ENCODE results near the gene UBE2V1. TPM values are rescaled to one million over a fixed set of nuclear protein-coding genes. Genes with fewer than 3 reads are reported as not detected.
"Not testable (repeated sequence)": the region's sequence is repeated elsewhere in the genome, so short reads cannot be mapped to it uniquely, and the experiment has no call there.

The UBE2V1 gene
- total and polyA plus RNA-seq, 4 donors: 54.2 to 107 (median 83.0) TPM

GRCh38 chr20:50068041-50068651, 44.8 kb downstream of the UBE2V1 start:
- WGBS, 2 donors: 79 to 81% methylated on average over 11 of the region's 11 CpGs
- DNase-seq (no peak), ATAC-seq (ENCODE audit: low FRiP score) (no peak)
- no peaks in the 10 kb centered on the region for H3K36me3 ChIP-seq (ENCODE audit: control insufficient read depth in 1 of 2, insufficient read depth in 2 of 2, low read length in 1 of 2)
- intact Hi-C loops (cut with DNase I): no loop called here
- H3K27ac ChIP-seq (ENCODE audit: low read depth in 1 of 2, low read length in 2 of 2): no peak overlapping the region
- no peaks in the 10 kb centered on the region for H3K4me1 ChIP-seq (ENCODE audit: control insufficient read depth in 1 of 2, insufficient read depth in 2 of 2, low read length in 2 of 2)
- no peaks in the 10 kb centered on the region for H3K27me3 ChIP-seq (ENCODE audit: control insufficient read depth in 1 of 2, insufficient read depth in 2 of 2, low read length in 1 of 2)
- no peak overlapping the region for H3K4me3 ChIP-seq (ENCODE audit: low read length in 2 of 2)
- H3K9me3 ChIP-seq (ENCODE audit: control insufficient read depth, low read length): no peaks in the 10 kb centered on the region

GRCh38 chr20:50067461-50067860, 45.5 kb downstream of the UBE2V1 start:
- intact Hi-C loops (cut with DNase I): no loop called here
- ATAC-seq (ENCODE audit: low FRiP score) (no peak), DNase-seq (no peak)
- Histone ChIP-seq H3K4me1 (ENCODE audit: control insufficient read depth in 1 of 2, insufficient read depth in 2 of 2, low read length in 2 of 2) (no peaks in the 10 kb centered on the region), H3K27ac (ENCODE audit: low read depth in 1 of 2, low read length in 2 of 2) (no peak overlapping the region), H3K36me3 (ENCODE audit: control insufficient read depth in 1 of 2, insufficient read depth in 2 of 2, low read length in 1 of 2) (no peaks in the 10 kb centered on the region), H3K27me3 (ENCODE audit: control insufficient read depth in 1 of 2, insufficient read depth in 2 of 2, low read length in 1 of 2) (no peaks in the 10 kb centered on the region), H3K9me3 (ENCODE audit: control insufficient read depth, low read length) (no peaks in the 10 kb centered on the region), H3K4me3 (ENCODE audit: low read length in 2 of 2) (no peak overlapping the region)
- WGBS, 2 donors: 77 to 90% methylated on average over 2 of the region's 2 CpGs

GRCh38 chr20:50067018-50067417, 45.9 kb downstream of the UBE2V1 start:
- no peaks in the 10 kb centered on the region for H3K9me3 ChIP-seq (ENCODE audit: control insufficient read depth, low read length)
- WGBS, 2 donors: 87 to 91% methylated on average over 7 of the region's 7 CpGs
- no peak for ATAC-seq (ENCODE audit: low FRiP score)
- no peak overlapping the region for H3K4me3 ChIP-seq (ENCODE audit: low read length in 2 of 2)
- H3K36me3 ChIP-seq (ENCODE audit: control insufficient read depth in 1 of 2, insufficient read depth in 2 of 2, low read length in 1 of 2): no peaks in the 10 kb centered on the region
- no peak overlapping the region for H3K27ac ChIP-seq (ENCODE audit: low read depth in 1 of 2, low read length in 2 of 2)
- H3K4me1 ChIP-seq (ENCODE audit: control insufficient read depth in 1 of 2, insufficient read depth in 2 of 2, low read length in 2 of 2): no peaks in the 10 kb centered on the region
- no peaks in the 10 kb centered on the region for H3K27me3 ChIP-seq (ENCODE audit: control insufficient read depth in 1 of 2, insufficient read depth in 2 of 2, low read length in 1 of 2)
- DNase-seq: no peak
- intact Hi-C loops (cut with DNase I): no loop called here

GRCh38 chr20:50066161-50066834, 46.7 kb downstream of the UBE2V1 start:
- no peak overlapping the region for H3K4me3 ChIP-seq (ENCODE audit: low read length in 2 of 2)
- H3K36me3 ChIP-seq (ENCODE audit: control insufficient read depth in 1 of 2, insufficient read depth in 2 of 2, low read length in 1 of 2): no peaks in the 10 kb centered on the region
- H3K4me1 ChIP-seq (ENCODE audit: control insufficient read depth in 1 of 2, insufficient read depth in 2 of 2, low read length in 2 of 2): no peaks in the 10 kb centered on the region
- WGBS, 2 donors: 94 to 95% methylated on average over 10 of the region's 10 CpGs
- no peak for DNase-seq
- no peak for ATAC-seq (ENCODE audit: low FRiP score)
- intact Hi-C loops (cut with DNase I): no loop called here
- no peaks in the 10 kb centered on the region for H3K9me3 ChIP-seq (ENCODE audit: control insufficient read depth, low read length)
- H3K27ac ChIP-seq (ENCODE audit: low read depth in 1 of 2, low read length in 2 of 2): no peak overlapping the region
- no peaks in the 10 kb centered on the region for H3K27me3 ChIP-seq (ENCODE audit: control insufficient read depth in 1 of 2, insufficient read depth in 2 of 2, low read length in 1 of 2)

GRCh38 chr20:50065325-50065615, 47.7 kb downstream of the UBE2V1 start:
- Histone ChIP-seq H3K36me3 (ENCODE audit: control insufficient read depth in 1 of 2, insufficient read depth in 2 of 2, low read length in 1 of 2) (no peaks in the 10 kb centered on the region), H3K27ac (ENCODE audit: low read depth in 1 of 2, low read length in 2 of 2) (no peak overlapping the region), H3K4me1 (ENCODE audit: control insufficient read depth in 1 of 2, insufficient read depth in 2 of 2, low read length in 2 of 2) (no peaks in the 10 kb centered on the region), H3K27me3 (ENCODE audit: control insufficient read depth in 1 of 2, insufficient read depth in 2 of 2, low read length in 1 of 2) (no peaks in the 10 kb centered on the region), H3K4me3 (ENCODE audit: low read length in 2 of 2) (no peak overlapping the region), H3K9me3 (ENCODE audit: control insufficient read depth, low read length) (no peaks in the 10 kb centered on the region)
- intact Hi-C loops (cut with DNase I): no loop called here
- ATAC-seq (ENCODE audit: low FRiP score) (no peak), DNase-seq (no peak)
- WGBS, 2 donors: 90 to 94% methylated on average over 3 of the region's 3 CpGs

GRCh38 chr20:50063763-50064162, 49.2 kb downstream of the UBE2V1 start:
- H3K4me3 ChIP-seq (ENCODE audit: low read length in 2 of 2); ATAC-seq (ENCODE audit: low FRiP score); H3K27ac ChIP-seq (ENCODE audit: low read depth in 1 of 2, low read length in 2 of 2); DNase-seq; intact Hi-C loops (cut with DNase I); H3K27me3 ChIP-seq (ENCODE audit: control insufficient read depth in 1 of 2, insufficient read depth in 2 of 2, low read length in 1 of 2); H3K4me1 ChIP-seq (ENCODE audit: control insufficient read depth in 1 of 2, insufficient read depth in 2 of 2, low read length in 2 of 2); H3K36me3 ChIP-seq (ENCODE audit: control insufficient read depth in 1 of 2, insufficient read depth in 2 of 2, low read length in 1 of 2); H3K9me3 ChIP-seq (ENCODE audit: control insufficient read depth, low read length): not testable (repeated sequence)
- WGBS, 2 donors: 96% methylated on average over 6 of the region's 6 CpGs

GRCh38 chr20:50062006-50062838, 50.7 kb downstream of the UBE2V1 start:
- Histone ChIP-seq H3K27ac (ENCODE audit: low read depth in 1 of 2, low read length in 2 of 2) (no peak overlapping the region), H3K4me3 (ENCODE audit: low read length in 2 of 2) (no peak overlapping the region), H3K4me1 (ENCODE audit: control insufficient read depth in 1 of 2, insufficient read depth in 2 of 2, low read length in 2 of 2) (no peaks in the 10 kb centered on the region), H3K9me3 (ENCODE audit: control insufficient read depth, low read length) (no peaks in the 10 kb centered on the region), H3K36me3 (ENCODE audit: control insufficient read depth in 1 of 2, insufficient read depth in 2 of 2, low read length in 1 of 2) (no peaks in the 10 kb centered on the region), H3K27me3 (ENCODE audit: control insufficient read depth in 1 of 2, insufficient read depth in 2 of 2, low read length in 1 of 2) (no peaks in the 10 kb centered on the region)
- WGBS, 2 donors: 80 to 82% methylated on average over 13 of the region's 13 CpGs
- ATAC-seq (ENCODE audit: low FRiP score) (no peak), DNase-seq (no peak)
- intact Hi-C loops (cut with DNase I): no loop called here

- no peaks in the 10 kb centered on the region for H3K36me3 ChIP-seq (ENCODE audit: control insufficient read depth in 1 of 2, insufficient read depth in 2 of 2, low read length in 1 of 2)
- H3K4me3 ChIP-seq (ENCODE audit: low read length in 2 of 2): no peak overlapping the region
- ATAC-seq (ENCODE audit: low FRiP score): no peak
- no peak for DNase-seq
- intact Hi-C loops (cut with DNase I): no loop called here
- 74 to 81% methylated on average over 6 of the region's 6 CpGs for WGBS, 2 donors
- H3K9me3 ChIP-seq (ENCODE audit: control insufficient read depth, low read length): no peaks in the 10 kb centered on the region
- H3K4me1 ChIP-seq (ENCODE audit: control insufficient read depth in 1 of 2, insufficient read depth in 2 of 2, low read length in 2 of 2): no peaks in the 10 kb centered on the region
- H3K27me3 ChIP-seq (ENCODE audit: control insufficient read depth in 1 of 2, insufficient read depth in 2 of 2, low read length in 1 of 2): no peaks in the 10 kb centered on the region
- no peak overlapping the region for H3K27ac ChIP-seq (ENCODE audit: low read depth in 1 of 2, low read length in 2 of 2)
Observed at GRCh38 chr20:50061151-50062005, 51.6 kb downstream of the UBE2V1 start.

All from aorta (tissue), 5 donors.